ENCODE data around the gene GALNT10.

Gene GALNT10

DNA sequence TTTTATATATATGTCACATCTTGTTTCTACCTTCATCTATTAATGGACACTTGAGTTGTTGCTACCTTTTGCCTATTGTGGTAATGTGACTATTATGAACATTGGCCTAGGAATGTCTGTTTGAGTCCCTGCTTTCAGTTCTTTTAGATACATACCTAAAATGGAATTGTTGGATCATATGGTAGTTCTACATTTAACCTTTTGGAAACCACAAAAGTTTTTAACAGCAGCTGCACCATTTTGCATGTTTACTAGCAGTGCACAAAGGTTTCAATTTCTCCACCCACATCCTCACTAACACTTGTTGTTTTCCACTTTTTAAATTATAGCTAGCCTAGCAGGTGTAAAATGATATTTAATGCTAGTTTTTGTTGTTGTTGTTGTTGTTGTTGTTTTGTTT lies 88.4 kb downstream of the GALNT10 start:
- Histone ChIP-seq H3K27me3 (ENCODE audit: control insufficient read depth, insufficient read depth, low read length) (no peaks in the 10 kb centered on the region), H3K27ac (ENCODE audit: low read depth, low read length) (no peak overlapping the region), H3K36me3 (ENCODE audit: control insufficient read depth, insufficient read depth, low read length) (no peaks in the 10 kb centered on the region), H3K9me3 (ENCODE audit: control insufficient read depth, insufficient read depth, low read length) (no peaks in the 10 kb centered on the region), H3K4me1 (ENCODE audit: control insufficient read depth, insufficient read depth, low read length) (no peaks in the 10 kb centered on the region), H3K9ac (ENCODE audit: low read depth, low read length) (no peak overlapping the region), H3K4me3 (ENCODE audit: low read depth, low read length) (no peak overlapping the region)

DNA sequence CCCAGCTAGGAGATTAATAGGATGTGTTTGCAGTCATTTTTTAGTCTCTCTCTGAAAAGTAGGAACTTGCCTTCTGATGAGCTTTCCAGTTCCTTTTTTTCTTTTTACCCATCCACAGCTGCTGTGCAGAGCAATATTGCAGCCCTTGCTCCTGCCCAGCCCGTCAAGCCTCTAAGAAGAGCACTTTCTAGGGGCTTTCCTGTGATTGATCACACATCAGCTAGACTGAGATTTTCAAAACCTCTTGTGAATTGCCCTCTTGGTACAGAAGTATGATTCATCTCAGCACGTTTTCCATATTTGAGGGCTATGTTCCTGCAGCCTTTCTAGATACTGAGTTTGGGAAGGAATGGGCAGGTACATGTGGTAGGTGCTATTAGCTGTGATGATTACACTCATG lies 93.9 kb downstream of the GALNT10 start:
- no peaks in the 10 kb centered on the region for H3K36me3 ChIP-seq (ENCODE audit: control insufficient read depth, insufficient read depth, low read length)
- peaks cover 35% of the 10 kb centered on the region for H3K4me1 ChIP-seq (ENCODE audit: control insufficient read depth, insufficient read depth, low read length)
- no peak overlapping the region for H3K9ac ChIP-seq (ENCODE audit: low read depth, low read length)
- no peak overlapping the region for H3K27ac ChIP-seq (ENCODE audit: low read depth, low read length)
- no peaks in the 10 kb centered on the region for H3K27me3 ChIP-seq (ENCODE audit: control insufficient read depth, insufficient read depth, low read length)
- no peak overlapping the region for H3K4me3 ChIP-seq (ENCODE audit: low read depth, low read length)
- no peaks in the 10 kb centered on the region for H3K9me3 ChIP-seq (ENCODE audit: control insufficient read depth, insufficient read depth, low read length)

DNA sequence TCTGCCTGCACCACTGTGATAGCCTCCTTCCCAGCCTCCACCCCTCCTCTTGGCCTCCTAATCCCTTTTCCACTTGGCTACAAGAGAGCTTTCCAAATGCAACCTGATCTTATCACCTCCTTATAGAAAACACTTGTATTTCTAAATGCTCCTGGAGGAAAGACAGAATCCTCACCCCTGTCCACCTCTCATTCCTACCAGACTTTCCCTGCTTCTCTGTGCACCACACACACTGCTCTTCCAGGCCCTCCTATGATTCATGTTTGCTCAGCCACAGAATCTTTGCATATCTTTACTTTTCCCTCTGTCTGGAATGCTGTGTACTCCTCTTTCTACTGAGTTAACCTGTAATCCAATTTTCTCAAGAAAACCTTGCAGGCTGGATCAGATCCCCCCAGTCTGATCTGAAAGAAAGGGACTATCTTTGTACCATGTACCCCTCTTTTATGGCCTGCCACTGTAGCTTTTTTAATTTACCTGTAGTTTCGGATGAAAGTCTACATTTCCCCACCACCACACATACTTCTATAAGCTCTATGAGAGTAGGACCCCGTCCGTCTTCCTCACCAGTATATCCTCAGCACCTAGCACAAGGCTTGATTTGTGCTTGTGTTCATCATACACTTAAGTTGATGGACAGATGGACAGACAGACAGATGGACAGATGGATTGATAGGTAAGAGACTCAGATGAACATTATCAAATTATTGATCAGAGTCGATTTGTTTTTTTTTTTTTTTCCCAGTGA lies 95.3 kb downstream of the GALNT10 start:
- H3K27ac ChIP-seq (ENCODE audit: low read depth, low read length): peak overlapping the region; percentile 63
- no peak overlapping the region for H3K4me3 ChIP-seq (ENCODE audit: low read depth, low read length)
- no peaks in the 10 kb centered on the region for H3K36me3 ChIP-seq (ENCODE audit: control insufficient read depth, insufficient read depth, low read length)
- no peak overlapping the region for H3K9ac ChIP-seq (ENCODE audit: low read depth, low read length)
- no peaks in the 10 kb centered on the region for H3K27me3 ChIP-seq (ENCODE audit: control insufficient read depth, insufficient read depth, low read length)
- peaks cover 35% of the 10 kb centered on the region for H3K4me1 ChIP-seq (ENCODE audit: control insufficient read depth, insufficient read depth, low read length)
- H3K9me3 ChIP-seq (ENCODE audit: control insufficient read depth, insufficient read depth, low read length): no peaks in the 10 kb centered on the region

DNA sequence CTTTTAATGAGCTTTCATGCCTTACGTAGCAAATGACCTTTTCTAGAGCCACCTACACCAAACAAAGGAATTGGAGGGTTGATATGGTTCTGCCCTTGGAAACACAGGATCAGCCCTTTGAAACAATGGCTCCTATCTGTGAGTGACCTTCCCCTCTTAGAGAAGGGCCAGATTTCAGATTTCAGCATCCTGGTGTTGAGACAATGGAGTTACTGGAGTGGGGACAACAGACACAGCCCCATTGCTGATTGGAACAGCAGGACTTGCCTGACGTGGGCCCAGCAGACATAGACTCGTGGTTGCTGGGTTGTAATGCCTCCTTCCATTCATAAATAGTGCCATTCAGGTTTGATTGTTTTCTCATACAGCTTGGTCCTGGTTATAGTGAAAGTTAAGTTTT lies 96.0 kb downstream of the GALNT10 start:
- H3K9me3 ChIP-seq (ENCODE audit: control insufficient read depth, insufficient read depth, low read length): no peaks in the 10 kb centered on the region
- H3K4me1 ChIP-seq (ENCODE audit: control insufficient read depth, insufficient read depth, low read length): peaks cover 35% of the 10 kb centered on the region
- peak overlapping the region; percentile 80 for H3K27ac ChIP-seq (ENCODE audit: low read depth, low read length)
- H3K36me3 ChIP-seq (ENCODE audit: control insufficient read depth, insufficient read depth, low read length): no peaks in the 10 kb centered on the region
- H3K27me3 ChIP-seq (ENCODE audit: control insufficient read depth, insufficient read depth, low read length): no peaks in the 10 kb centered on the region
- no peak overlapping the region for H3K4me3 ChIP-seq (ENCODE audit: low read depth, low read length)
- no peak overlapping the region; the same call in 1 of the 2 replicates for H3K9ac ChIP-seq (ENCODE audit: low read depth, low read length)

DNA sequence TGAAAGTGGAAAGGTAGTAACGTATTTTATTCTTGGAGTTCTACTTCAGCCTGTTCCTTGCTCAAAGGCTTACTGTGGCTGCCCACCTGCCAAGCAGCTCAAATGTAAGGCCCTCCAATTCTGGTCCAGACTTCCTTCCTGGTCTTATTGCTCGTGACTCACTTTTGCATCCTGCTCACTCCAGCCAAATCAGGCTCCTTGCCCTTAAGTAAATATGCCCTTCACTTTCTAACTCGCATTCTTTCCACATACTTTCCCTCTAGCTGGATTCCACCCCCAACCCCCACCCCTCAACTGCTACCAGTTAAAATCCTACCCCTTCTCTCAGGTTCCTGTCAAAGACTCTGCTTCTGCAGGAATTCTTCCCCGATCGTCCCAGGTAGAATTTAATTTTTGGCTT lies 96.6 kb downstream of the GALNT10 start:
- H3K4me3 ChIP-seq (ENCODE audit: low read depth, low read length): no peak overlapping the region
- H3K9ac ChIP-seq (ENCODE audit: low read depth, low read length): no peak overlapping the region
- H3K27ac ChIP-seq (ENCODE audit: low read depth, low read length): peak overlapping the region; percentile 80
- H3K36me3 ChIP-seq (ENCODE audit: control insufficient read depth, insufficient read depth, low read length): no peaks in the 10 kb centered on the region
- H3K27me3 ChIP-seq (ENCODE audit: control insufficient read depth, insufficient read depth, low read length): no peaks in the 10 kb centered on the region
- peaks cover 35% of the 10 kb centered on the region for H3K4me1 ChIP-seq (ENCODE audit: control insufficient read depth, insufficient read depth, low read length)
- H3K9me3 ChIP-seq (ENCODE audit: control insufficient read depth, insufficient read depth, low read length): no peaks in the 10 kb centered on the region

DNA sequence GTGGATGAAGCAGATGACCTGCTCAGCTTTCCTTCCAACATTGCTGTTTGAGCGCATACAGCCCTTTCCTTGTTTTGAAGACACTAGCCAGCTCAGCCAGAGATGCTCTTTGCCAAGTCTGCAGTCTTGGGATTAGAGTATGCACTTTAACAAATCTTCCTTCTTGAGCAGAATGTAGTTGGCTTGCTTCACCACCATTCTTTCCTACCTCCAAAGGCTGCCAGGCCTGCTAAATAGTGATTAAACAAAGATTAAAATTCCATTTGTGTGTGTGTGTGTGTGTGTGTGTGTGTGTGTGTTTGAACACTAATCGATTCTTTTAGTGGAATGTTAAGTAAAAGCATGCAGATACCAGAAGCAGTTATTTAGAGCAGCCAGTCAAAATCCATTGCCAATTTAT lies 97.6 kb downstream of the GALNT10 start:
- H3K36me3 ChIP-seq (ENCODE audit: control insufficient read depth, insufficient read depth, low read length): no peaks in the 10 kb centered on the region
- no peak overlapping the region for H3K4me3 ChIP-seq (ENCODE audit: low read depth, low read length)
- H3K27ac ChIP-seq (ENCODE audit: low read depth, low read length): no peak overlapping the region
- H3K9me3 ChIP-seq (ENCODE audit: control insufficient read depth, insufficient read depth, low read length): no peaks in the 10 kb centered on the region
- peaks cover 35% of the 10 kb centered on the region for H3K4me1 ChIP-seq (ENCODE audit: control insufficient read depth, insufficient read depth, low read length)
- no peak overlapping the region for H3K9ac ChIP-seq (ENCODE audit: low read depth, low read length)
- H3K27me3 ChIP-seq (ENCODE audit: control insufficient read depth, insufficient read depth, low read length): no peaks in the 10 kb centered on the region

DNA sequence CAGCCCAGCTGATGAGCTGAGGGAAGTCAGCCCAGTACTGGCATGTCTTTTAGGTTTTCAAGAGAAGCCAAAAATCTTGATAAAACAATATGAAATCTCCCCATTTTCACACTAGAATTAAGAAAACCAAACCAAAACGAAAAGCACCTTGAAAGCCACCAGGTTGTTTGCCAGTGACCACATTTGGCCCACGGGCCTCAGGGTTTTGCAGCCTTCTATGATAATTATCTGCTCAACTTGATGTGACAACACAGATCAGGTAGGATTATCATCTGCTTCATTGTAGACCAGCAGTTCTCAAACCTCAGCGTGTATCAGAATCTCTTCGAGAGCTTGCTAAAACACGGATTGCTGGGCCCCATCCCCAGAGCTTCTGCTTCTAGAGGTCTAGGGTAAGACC lies 101.4 kb downstream of the GALNT10 start:
- no peak overlapping the region for H3K27ac ChIP-seq (ENCODE audit: low read depth, low read length)
- no peak overlapping the region for H3K9ac ChIP-seq (ENCODE audit: low read depth, low read length)
- H3K27me3 ChIP-seq (ENCODE audit: control insufficient read depth, insufficient read depth, low read length): no peaks in the 10 kb centered on the region
- H3K36me3 ChIP-seq (ENCODE audit: control insufficient read depth, insufficient read depth, low read length): no peaks in the 10 kb centered on the region; the same call in 1 of the 2 replicates
- no peak overlapping the region for H3K4me3 ChIP-seq (ENCODE audit: low read depth, low read length)
- H3K4me1 ChIP-seq (ENCODE audit: control insufficient read depth, insufficient read depth, low read length): peaks cover 22% of the 10 kb centered on the region
- no peaks in the 10 kb centered on the region for H3K9me3 ChIP-seq (ENCODE audit: control insufficient read depth, insufficient read depth, low read length)

DNA sequence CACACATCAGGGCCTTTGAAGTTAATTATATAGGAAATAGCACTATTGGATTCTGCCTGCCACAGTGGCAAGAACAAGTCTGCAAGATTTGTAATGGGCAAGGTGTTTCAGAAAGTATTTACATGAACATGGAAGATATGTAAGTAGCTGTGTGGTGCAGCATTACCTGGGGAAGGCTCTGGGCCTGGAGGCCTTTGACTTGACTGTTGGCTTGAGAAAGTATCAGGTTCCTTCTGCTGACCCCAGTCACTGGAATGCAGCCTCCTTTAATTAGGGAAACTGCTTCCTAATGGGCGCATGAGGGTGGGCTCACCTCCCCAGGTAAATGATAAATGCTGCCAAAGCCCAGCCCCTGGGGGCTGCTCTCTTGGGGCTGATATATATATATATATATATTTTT lies 102.7 kb downstream of the GALNT10 start:
- H3K9ac ChIP-seq (ENCODE audit: low read depth, low read length): no peak overlapping the region
- H3K4me3 ChIP-seq (ENCODE audit: low read depth, low read length): no peak overlapping the region
- H3K36me3 ChIP-seq (ENCODE audit: control insufficient read depth, insufficient read depth, low read length): no peaks in the 10 kb centered on the region; the same call in 1 of the 2 replicates
- H3K27me3 ChIP-seq (ENCODE audit: control insufficient read depth, insufficient read depth, low read length): no peaks in the 10 kb centered on the region
- H3K4me1 ChIP-seq (ENCODE audit: control insufficient read depth, insufficient read depth, low read length): peaks cover 9% of the 10 kb centered on the region
- H3K27ac ChIP-seq (ENCODE audit: low read depth, low read length): no peak overlapping the region
- no peaks in the 10 kb centered on the region for H3K9me3 ChIP-seq (ENCODE audit: control insufficient read depth, insufficient read depth, low read length)

DNA sequence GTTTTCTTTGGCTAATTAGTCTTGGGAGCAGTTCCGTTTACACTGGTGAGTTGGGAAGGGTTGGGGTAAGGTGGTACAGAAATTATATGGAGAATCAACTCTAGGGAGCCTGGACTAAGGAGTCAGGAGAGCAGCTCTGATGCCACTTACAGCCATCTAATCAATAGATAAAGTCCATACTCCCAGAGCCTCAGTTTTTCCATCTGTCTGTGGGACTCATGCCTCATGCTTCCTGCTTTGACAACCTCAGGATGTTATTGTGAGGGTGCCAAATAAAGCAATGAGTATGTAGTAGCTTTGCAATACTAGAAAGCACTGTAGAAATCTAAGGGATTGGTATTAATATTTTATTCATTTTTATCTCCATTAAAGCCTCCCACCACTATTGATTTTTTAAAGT lies 105.0 kb downstream of the GALNT10 start:
- H3K4me1 ChIP-seq (ENCODE audit: control insufficient read depth, insufficient read depth, low read length): no peaks in the 10 kb centered on the region

DNA sequence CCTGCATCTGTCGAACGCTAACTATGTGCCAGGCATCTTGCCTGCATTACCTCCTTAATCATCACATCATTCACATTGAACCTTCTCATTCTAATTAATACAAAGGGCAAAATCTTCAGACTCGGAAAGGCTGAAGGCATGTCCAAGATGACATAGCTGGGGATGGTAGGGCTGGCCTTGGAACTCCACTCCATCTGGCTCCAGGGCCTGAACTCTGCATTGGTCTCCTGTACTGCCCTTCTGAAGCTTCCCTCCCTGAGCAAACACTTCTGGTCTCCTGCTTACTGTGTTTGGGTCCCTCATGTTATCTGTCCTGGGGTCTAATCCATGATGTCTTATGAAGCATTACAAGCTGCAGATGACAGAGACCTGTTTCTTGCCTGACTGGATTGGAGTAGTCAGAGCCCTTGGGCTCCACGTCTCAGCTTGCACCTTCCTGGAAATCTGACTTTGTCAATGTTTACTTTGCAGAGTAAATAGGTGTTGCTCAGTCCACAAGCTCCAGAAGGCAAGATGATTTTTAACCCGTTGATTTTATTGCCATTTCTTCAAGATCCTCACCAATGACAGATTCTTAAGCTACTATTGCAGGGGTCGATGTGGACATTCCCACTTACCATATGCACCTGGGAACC lies 106.1 kb downstream of the GALNT10 start:
- Histone ChIP-seq H3K9ac (ENCODE audit: low read depth, low read length) (no peak overlapping the region), H3K4me1 (ENCODE audit: control insufficient read depth, insufficient read depth, low read length) (no peaks in the 10 kb centered on the region), H3K36me3 (ENCODE audit: control insufficient read depth, insufficient read depth, low read length) (no peaks in the 10 kb centered on the region; the same call in 1 of the 2 replicates), H3K27ac (ENCODE audit: low read depth, low read length) (no peak overlapping the region), H3K4me3 (ENCODE audit: low read depth, low read length) (no peak overlapping the region), H3K9me3 (ENCODE audit: control insufficient read depth, insufficient read depth, low read length) (no peaks in the 10 kb centered on the region), H3K27me3 (ENCODE audit: control insufficient read depth, insufficient read depth, low read length) (no peaks in the 10 kb centered on the region)

More for the DNA sequence above, 105.0 kb downstream of the GALNT10 start:
- H3K9ac ChIP-seq (ENCODE audit: low read depth, low read length): no peak overlapping the region
- H3K4me3 ChIP-seq (ENCODE audit: low read depth, low read length): no peak overlapping the region
- no peaks in the 10 kb centered on the region for H3K27me3 ChIP-seq (ENCODE audit: control insufficient read depth, insufficient read depth, low read length)
- no peak overlapping the region for H3K27ac ChIP-seq (ENCODE audit: low read depth, low read length)
- no peaks in the 10 kb centered on the region; the same call in 1 of the 2 replicates for H3K36me3 ChIP-seq (ENCODE audit: control insufficient read depth, insufficient read depth, low read length)
- H3K9me3 ChIP-seq (ENCODE audit: control insufficient read depth, insufficient read depth, low read length): no peaks in the 10 kb centered on the region

DNA sequence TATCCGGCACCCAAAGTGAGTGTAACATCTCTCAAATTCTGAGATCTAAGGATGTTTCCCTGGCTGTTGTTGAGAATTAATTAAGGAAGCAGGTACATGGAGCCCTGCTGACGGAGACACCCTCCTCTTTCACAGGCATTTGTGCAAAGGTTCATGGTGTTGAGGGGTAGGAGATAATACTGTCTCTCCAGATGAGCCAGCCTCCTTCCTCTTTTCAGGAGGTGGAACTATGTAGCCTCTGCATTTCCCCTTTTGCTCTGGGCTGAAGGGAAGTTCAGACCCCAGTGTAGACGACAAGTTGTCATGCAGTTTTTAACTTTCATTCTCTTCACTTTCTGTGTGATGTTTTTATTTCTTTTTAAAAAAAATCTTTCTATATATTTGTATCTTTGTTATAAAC lies 107.5 kb downstream of the GALNT10 start:
- H3K36me3 ChIP-seq (ENCODE audit: control insufficient read depth, insufficient read depth, low read length): no peaks in the 10 kb centered on the region; the same call in 1 of the 2 replicates
- H3K27ac ChIP-seq (ENCODE audit: low read depth, low read length): no peak overlapping the region
- H3K9ac ChIP-seq (ENCODE audit: low read depth, low read length): no peak overlapping the region
- H3K4me3 ChIP-seq (ENCODE audit: low read depth, low read length): no peak overlapping the region
- no peaks in the 10 kb centered on the region for H3K27me3 ChIP-seq (ENCODE audit: control insufficient read depth, insufficient read depth, low read length)
- no peaks in the 10 kb centered on the region for H3K9me3 ChIP-seq (ENCODE audit: control insufficient read depth, insufficient read depth, low read length)
- no peaks in the 10 kb centered on the region for H3K4me1 ChIP-seq (ENCODE audit: control insufficient read depth, insufficient read depth, low read length)
